GM23338 (cell line): ENCODE results near the gene LRP1B. TPM values are rescaled to one million over a fixed set of nuclear protein-coding genes. Genes with fewer than 3 reads are reported as not detected.

ENCODE experiments used
- ATAC-seq: fragments of 200-7000 bp; cut with Tn5 transposase; 3 replicates; pipeline ENCODE4 v1.9.1; 2020
- DNase-seq: peaks from one replicate; pipeline ENCODE4 v3.0.0-alpha.2; 2015; ENCODE audit warnings: low spot score
- H2AFZ ChIP-seq: fragments of 200-600 bp; sonication (generic); 2 replicates; pipeline ENCODE4 v1.8.0; 2016; ENCODE audit warnings: antibody characterized with exemption, mild to moderate bottlenecking, moderate library complexity
- H3F3A ChIP-seq: fragments of 200-600 bp; sonication (generic); replicated peaks from 2 replicates; pipeline ENCODE4 v1.8.0; 2017; ENCODE audit warnings: antibody characterized with exemption, mixed run types, low read depth
- H3K27ac ChIP-seq: fragments of 200-600 bp; sonication (generic); 2 replicates; pipeline ENCODE4 v1.6.1; 2016; ENCODE audit warnings: low read depth
- H3K27me3 ChIP-seq: fragments of 200-600 bp; sonication (generic); 2 replicates; pipeline ENCODE4 v1.8.0; 2016; ENCODE audit warnings: mild to moderate bottlenecking, mixed run types, moderate library complexity; ENCODE audit not compliant: insufficient read depth
- H3K36me3 ChIP-seq: fragments of 200-600 bp; sonication (generic); 2 replicates; pipeline ENCODE4 v1.8.0; 2016; ENCODE audit warnings: mild to moderate bottlenecking; ENCODE audit not compliant: insufficient read depth
- H3K4me1 ChIP-seq: fragments of 200-600 bp; sonication (generic); 2 replicates; pipeline ENCODE4 v1.8.0; 2016; ENCODE audit warnings: mild to moderate bottlenecking, moderate library complexity; ENCODE audit not compliant: insufficient read depth
- H3K4me2 ChIP-seq: fragments of 200-600 bp; sonication (generic); 2 replicates; pipeline ENCODE4 v1.7.1; 2017; ENCODE audit warnings: mixed run types
- H3K4me3 ChIP-seq: fragments of 200-600 bp; sonication (generic); 2 replicates; pipeline ENCODE4 v1.6.1; 2016; ENCODE audit warnings: mixed run types
- H3K79me2 ChIP-seq: fragments of 200-600 bp; sonication (generic); replicated peaks from 2 replicates; pipeline ENCODE4 v1.8.0; 2017; ENCODE audit warnings: mild to moderate bottlenecking; ENCODE audit not compliant: insufficient read depth
- H3K9me2 ChIP-seq: fragments of 200-600 bp; sonication (generic); 2 replicates; pipeline ENCODE4 v1.8.0; 2017; ENCODE audit not compliant: insufficient read depth
- H4K20me1 ChIP-seq: fragments of 200-600 bp; sonication (generic); replicated peaks from 2 replicates; pipeline ENCODE4 v1.8.0; 2017; ENCODE audit warnings: mild to moderate bottlenecking; ENCODE audit not compliant: insufficient read depth
- H3K27ac Mint-ChIP-seq: 2 replicates; pipeline ENCODE4 v1.8.0; 2020; ENCODE audit warnings: inconsistent platforms, mild to moderate bottlenecking, moderate library complexity, mixed read lengths
- H3K27me3 Mint-ChIP-seq: 3 replicates; pipeline ENCODE4 v1.8.0; 2022; ENCODE audit warnings: low read depth, mild to moderate bottlenecking, moderate library complexity, mixed read lengths, inconsistent platforms; ENCODE audit not compliant: insufficient read depth, poor library complexity
- H3K36me3 Mint-ChIP-seq: 3 replicates; pipeline ENCODE4 v1.8.0; 2021; ENCODE audit warnings: low read depth, mild to moderate bottlenecking, inconsistent platforms, moderate library complexity, mixed read lengths
- H3K4me1 Mint-ChIP-seq: 3 replicates; pipeline ENCODE4 v1.8.0; 2020; ENCODE audit warnings: mild to moderate bottlenecking, inconsistent platforms, mixed read lengths
- H3K4me3 Mint-ChIP-seq: 3 replicates; pipeline ENCODE4 v1.8.0; 2021; ENCODE audit warnings: moderate library complexity, mild to moderate bottlenecking, inconsistent platforms, mixed read lengths
- H3K9me3 Mint-ChIP-seq: 3 replicates; pipeline ENCODE4 v1.8.0; 2020; ENCODE audit warnings: moderate library complexity, mild to moderate bottlenecking, inconsistent platforms, mixed read lengths
- CREB1 ChIP-seq: fragments of 250-450 bp; sonication (Bioruptor Pico); IDR thresholded peaks from 2 replicates; pipeline ENCODE4 v1.5.0; 2020; ENCODE audit warnings: low read depth, mild to moderate bottlenecking, moderate library complexity
- EZH2 ChIP-seq: fragments of 200-600 bp; sonication (generic); IDR thresholded peaks from one replicate; pipeline ENCODE4 v1.8.0; 2017; ENCODE audit warnings: antibody characterized with exemption, mild to moderate bottlenecking, low read depth; ENCODE audit not compliant: unreplicated experiment
- EZH2phosphoT487 ChIP-seq: fragments of 200-600 bp; sonication (generic); IDR thresholded peaks from one replicate; pipeline ENCODE4 v1.8.1; 2018; ENCODE audit warnings: antibody characterized with exemption; ENCODE audit not compliant: unreplicated experiment
- JUNB ChIP-seq: IDR thresholded peaks from one replicate; pipeline ENCODE4 v1.6.1; 2016; ENCODE audit warnings: antibody characterized with exemption; ENCODE audit not compliant: unreplicated experiment
- NANOG ChIP-seq: IDR thresholded peaks from 2 replicates; pipeline ENCODE4 v1.6.1; 2016; ENCODE audit warnings: antibody characterized with exemption, borderline replicate concordance
- POLR2AphosphoS5 ChIP-seq: IDR thresholded peaks from 2 replicates; pipeline ENCODE4 v1.6.1; 2016; ENCODE audit warnings: antibody characterized with exemption, low read depth
- STAT1 ChIP-seq: IDR thresholded peaks from one replicate; pipeline ENCODE4 v1.6.1; 2016; ENCODE audit warnings: antibody characterized with exemption; ENCODE audit not compliant: unreplicated experiment
- ZNF114 ChIP-seq: fragments of 250-450 bp; sonication (Bioruptor Pico); IDR thresholded peaks from 2 replicates; pipeline ENCODE4 v1.5.0; 2020; ENCODE audit warnings: mild to moderate bottlenecking, moderate library complexity
- ZNF331 ChIP-seq: fragments of 250-450 bp; sonication (Bioruptor Pico); IDR thresholded peaks from 2 replicates; pipeline ENCODE4 v1.5.0; 2020; ENCODE audit warnings: low read depth, mild to moderate bottlenecking, moderate library complexity
- polyA plus RNA-seq: library from polyadenylated mRNA; unstranded; fragments of >200 nt; fragmentation: Nextera tagmentation; extraction: Ambion mirVana; gene quantifications from 2 replicates; pipeline ENCODE4 v1.2.1, GENCODE V29; 2016
- total RNA-seq: library from RNA; depleted of rRNA; stranded (reverse); fragments of >200 nt; shearing (Covaris generic); gene quantifications from 2 replicates; pipeline ENCODE4 v1.2.3, GENCODE V29; 2014
- TF ChIP-seq, protein P1 (sequence below): fragments of 250-450 bp; sonication (Bioruptor Pico); IDR thresholded peaks from 2 replicates; pipeline ENCODE4 v1.5.0; 2020; ENCODE audit warnings: mild to moderate bottlenecking, moderate library complexity
- TF ChIP-seq, protein P2 (sequence below): IDR thresholded peaks from one replicate; pipeline ENCODE4 v1.6.1; 2018; ENCODE audit warnings: antibody characterized with exemption; ENCODE audit not compliant: unreplicated experiment
- TF ChIP-seq, protein P3 (sequence below): IDR thresholded peaks from 2 replicates; pipeline ENCODE4 v1.6.1; 2016; ENCODE audit warnings: antibody characterized with exemption
- TF ChIP-seq, protein P4 (sequence below), 2 experiments: fragments of 200-600 bp in 1 of 2; sonication (generic) in 1 of 2; conservative IDR thresholded peaks; 2 replicates each; pipeline versions ENCODE4 v1.5.1 to v1.6.1; 2016 to 2017; ENCODE audit warnings: antibody characterized with exemption in 2 of 2, low read depth in 2 of 2, mild to moderate bottlenecking in 2 of 2, moderate library complexity in 1 of 2

The LRP1B gene
- total and polyA plus RNA-seq, 2 experiments from 2014 or later = 0.15 to 0.97 TPM

DNA sequence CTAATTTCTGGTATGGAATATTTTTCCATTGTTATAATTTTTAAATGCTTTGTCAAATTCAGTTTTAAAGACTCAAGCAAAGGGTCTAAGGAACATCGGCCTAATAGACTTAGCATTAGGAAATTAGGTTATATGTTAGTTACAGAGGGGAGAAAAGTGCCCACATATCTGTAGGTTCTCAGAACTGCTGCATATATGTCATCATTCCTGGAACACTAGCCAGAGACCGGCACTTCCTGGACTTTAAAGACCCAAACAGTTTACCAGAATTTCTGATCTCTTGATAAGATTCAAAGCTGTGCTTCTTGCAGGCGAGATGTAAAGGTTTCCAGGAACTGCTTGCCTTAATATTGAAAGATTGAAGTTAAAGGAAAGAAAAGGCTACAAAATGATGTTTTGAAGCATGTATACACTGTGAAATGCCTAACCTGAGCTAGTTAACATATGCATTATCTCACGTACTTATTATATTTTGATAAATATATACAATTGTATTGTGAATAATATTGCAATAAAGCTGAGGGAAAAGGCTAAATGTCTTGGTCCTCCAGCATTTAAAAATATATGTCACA lies 993.6 kb downstream of the LRP1B start:
- H4K20me1 ChIP-seq = no peaks in the 10 kb centered on the region
- no peak overlapping the region for H3K4me2 ChIP-seq
- H3K4me3 Mint-ChIP-seq = no peak overlapping the region
- no peak overlapping the region for H3K27ac Mint-ChIP-seq
- H3K36me3 Mint-ChIP-seq = no peaks in the 10 kb centered on the region
- no peak for DNase-seq
- no peaks in the 10 kb centered on the region for H3K9me3 Mint-ChIP-seq
- no peaks in the 10 kb centered on the region for H3K4me1 Mint-ChIP-seq
- no peaks in the 10 kb centered on the region for H3K79me2 ChIP-seq
- TF ChIP-seq ZNF331 (no peak), EZH2phosphoT487 (no peak), STAT1 (no peak), CREB1 (CRISPR knock-in tag) (no peak), ZNF114 (CRISPR knock-in tag) (no peak), JUNB (no peak), EZH2 (no peak), POLR2AphosphoS5 (no peak), NANOG (no peak)
- TF ChIP-seq, protein P1, sequence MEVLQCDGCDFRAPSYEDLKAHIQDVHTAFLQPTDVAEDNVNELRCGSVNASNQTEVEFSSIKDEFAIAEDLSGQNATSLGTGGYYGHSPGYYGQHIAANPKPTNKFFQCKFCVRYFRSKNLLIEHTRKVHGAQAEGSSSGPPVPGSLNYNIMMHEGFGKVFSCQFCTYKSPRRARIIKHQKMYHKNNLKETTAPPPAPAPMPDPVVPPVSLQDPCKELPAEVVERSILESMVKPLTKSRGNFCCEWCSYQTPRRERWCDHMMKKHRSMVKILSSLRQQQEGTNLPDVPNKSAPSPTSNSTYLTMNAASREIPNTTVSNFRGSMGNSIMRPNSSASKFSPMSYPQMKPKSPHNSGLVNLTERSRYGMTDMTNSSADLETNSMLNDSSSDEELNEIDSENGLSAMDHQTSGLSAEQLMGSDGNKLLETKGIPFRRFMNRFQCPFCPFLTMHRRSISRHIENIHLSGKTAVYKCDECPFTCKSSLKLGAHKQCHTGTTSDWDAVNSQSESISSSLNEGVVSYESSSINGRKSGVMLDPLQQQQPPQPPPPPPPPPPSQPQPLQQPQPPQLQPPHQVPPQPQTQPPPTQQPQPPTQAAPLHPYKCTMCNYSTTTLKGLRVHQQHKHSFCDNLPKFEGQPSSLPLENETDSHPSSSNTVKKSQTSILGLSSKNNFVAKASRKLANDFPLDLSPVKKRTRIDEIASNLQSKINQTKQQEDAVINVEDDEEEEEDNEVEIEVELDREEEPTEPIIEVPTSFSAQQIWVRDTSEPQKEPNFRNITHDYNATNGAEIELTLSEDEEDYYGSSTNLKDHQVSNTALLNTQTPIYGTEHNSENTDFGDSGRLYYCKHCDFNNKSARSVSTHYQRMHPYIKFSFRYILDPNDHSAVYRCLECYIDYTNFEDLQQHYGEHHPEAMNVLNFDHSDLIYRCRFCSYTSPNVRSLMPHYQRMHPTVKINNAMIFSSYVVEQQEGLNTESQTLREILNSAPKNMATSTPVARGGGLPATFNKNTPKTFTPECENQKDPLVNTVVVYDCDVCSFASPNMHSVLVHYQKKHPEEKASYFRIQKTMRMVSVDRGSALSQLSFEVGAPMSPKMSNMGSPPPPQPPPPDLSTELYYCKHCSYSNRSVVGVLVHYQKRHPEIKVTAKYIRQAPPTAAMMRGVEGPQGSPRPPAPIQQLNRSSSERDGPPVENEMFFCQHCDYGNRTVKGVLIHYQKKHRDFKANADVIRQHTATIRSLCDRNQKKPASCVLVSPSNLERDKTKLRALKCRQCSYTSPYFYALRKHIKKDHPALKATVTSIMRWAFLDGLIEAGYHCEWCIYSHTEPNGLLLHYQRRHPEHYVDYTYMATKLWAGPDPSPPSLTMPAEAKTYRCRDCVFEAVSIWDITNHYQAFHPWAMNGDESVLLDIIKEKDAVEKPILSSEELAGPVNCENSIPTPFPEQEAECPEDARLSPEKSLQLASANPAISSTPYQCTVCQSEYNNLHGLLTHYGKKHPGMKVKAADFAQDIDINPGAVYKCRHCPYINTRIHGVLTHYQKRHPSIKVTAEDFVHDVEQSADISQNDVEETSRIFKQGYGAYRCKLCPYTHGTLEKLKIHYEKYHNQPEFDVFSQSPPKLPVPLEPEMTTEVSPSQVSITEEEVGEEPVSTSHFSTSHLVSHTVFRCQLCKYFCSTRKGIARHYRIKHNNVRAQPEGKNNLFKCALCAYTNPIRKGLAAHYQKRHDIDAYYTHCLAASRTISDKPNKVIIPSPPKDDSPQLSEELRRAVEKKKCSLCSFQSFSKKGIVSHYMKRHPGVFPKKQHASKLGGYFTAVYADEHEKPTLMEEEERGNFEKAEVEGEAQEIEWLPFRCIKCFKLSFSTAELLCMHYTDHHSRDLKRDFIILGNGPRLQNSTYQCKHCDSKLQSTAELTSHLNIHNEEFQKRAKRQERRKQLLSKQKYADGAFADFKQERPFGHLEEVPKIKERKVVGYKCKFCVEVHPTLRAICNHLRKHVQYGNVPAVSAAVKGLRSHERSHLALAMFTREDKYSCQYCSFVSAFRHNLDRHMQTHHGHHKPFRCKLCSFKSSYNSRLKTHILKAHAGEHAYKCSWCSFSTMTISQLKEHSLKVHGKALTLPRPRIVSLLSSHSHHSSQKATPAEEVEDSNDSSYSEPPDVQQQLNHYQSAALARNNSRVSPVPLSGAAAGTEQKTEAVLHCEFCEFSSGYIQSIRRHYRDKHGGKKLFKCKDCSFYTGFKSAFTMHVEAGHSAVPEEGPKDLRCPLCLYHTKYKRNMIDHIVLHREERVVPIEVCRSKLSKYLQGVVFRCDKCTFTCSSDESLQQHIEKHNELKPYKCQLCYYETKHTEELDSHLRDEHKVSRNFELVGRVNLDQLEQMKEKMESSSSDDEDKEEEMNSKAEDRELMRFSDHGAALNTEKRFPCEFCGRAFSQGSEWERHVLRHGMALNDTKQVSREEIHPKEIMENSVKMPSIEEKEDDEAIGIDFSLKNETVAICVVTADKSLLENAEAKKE (CRISPR knock-in tag) = no peak
- TF ChIP-seq, protein P2, sequence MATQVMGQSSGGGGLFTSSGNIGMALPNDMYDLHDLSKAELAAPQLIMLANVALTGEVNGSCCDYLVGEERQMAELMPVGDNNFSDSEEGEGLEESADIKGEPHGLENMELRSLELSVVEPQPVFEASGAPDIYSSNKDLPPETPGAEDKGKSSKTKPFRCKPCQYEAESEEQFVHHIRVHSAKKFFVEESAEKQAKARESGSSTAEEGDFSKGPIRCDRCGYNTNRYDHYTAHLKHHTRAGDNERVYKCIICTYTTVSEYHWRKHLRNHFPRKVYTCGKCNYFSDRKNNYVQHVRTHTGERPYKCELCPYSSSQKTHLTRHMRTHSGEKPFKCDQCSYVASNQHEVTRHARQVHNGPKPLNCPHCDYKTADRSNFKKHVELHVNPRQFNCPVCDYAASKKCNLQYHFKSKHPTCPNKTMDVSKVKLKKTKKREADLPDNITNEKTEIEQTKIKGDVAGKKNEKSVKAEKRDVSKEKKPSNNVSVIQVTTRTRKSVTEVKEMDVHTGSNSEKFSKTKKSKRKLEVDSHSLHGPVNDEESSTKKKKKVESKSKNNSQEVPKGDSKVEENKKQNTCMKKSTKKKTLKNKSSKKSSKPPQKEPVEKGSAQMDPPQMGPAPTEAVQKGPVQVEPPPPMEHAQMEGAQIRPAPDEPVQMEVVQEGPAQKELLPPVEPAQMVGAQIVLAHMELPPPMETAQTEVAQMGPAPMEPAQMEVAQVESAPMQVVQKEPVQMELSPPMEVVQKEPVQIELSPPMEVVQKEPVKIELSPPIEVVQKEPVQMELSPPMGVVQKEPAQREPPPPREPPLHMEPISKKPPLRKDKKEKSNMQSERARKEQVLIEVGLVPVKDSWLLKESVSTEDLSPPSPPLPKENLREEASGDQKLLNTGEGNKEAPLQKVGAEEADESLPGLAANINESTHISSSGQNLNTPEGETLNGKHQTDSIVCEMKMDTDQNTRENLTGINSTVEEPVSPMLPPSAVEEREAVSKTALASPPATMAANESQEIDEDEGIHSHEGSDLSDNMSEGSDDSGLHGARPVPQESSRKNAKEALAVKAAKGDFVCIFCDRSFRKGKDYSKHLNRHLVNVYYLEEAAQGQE = no peak
- TF ChIP-seq, protein P3, sequence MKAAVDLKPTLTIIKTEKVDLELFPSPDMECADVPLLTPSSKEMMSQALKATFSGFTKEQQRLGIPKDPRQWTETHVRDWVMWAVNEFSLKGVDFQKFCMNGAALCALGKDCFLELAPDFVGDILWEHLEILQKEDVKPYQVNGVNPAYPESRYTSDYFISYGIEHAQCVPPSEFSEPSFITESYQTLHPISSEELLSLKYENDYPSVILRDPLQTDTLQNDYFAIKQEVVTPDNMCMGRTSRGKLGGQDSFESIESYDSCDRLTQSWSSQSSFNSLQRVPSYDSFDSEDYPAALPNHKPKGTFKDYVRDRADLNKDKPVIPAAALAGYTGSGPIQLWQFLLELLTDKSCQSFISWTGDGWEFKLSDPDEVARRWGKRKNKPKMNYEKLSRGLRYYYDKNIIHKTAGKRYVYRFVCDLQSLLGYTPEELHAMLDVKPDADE = no peak
- TF ChIP-seq, protein P4, sequence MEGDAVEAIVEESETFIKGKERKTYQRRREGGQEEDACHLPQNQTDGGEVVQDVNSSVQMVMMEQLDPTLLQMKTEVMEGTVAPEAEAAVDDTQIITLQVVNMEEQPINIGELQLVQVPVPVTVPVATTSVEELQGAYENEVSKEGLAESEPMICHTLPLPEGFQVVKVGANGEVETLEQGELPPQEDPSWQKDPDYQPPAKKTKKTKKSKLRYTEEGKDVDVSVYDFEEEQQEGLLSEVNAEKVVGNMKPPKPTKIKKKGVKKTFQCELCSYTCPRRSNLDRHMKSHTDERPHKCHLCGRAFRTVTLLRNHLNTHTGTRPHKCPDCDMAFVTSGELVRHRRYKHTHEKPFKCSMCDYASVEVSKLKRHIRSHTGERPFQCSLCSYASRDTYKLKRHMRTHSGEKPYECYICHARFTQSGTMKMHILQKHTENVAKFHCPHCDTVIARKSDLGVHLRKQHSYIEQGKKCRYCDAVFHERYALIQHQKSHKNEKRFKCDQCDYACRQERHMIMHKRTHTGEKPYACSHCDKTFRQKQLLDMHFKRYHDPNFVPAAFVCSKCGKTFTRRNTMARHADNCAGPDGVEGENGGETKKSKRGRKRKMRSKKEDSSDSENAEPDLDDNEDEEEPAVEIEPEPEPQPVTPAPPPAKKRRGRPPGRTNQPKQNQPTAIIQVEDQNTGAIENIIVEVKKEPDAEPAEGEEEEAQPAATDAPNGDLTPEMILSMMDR (conservative IDR thresholded peaks at IDR 0.05; ENCODE audit: low read depth in 2 of 2) = no peak
- no peak for ATAC-seq
- H3K9me2 ChIP-seq = no peaks in the 10 kb centered on the region
- H3K27me3 ChIP-seq = no peaks in the 10 kb centered on the region
- H3K4me3 ChIP-seq = no peak overlapping the region
- H3K27ac ChIP-seq = no peak overlapping the region
- H2AFZ ChIP-seq = no peak overlapping the region
- H3F3A ChIP-seq = no peaks in the 10 kb centered on the region
- no peaks in the 10 kb centered on the region for H3K36me3 ChIP-seq
- H3K4me1 ChIP-seq = no peaks in the 10 kb centered on the region
- H3K27me3 Mint-ChIP-seq = no peaks in the 10 kb centered on the region
